Measurements from ENCODE around the gene C10orf67.

C10orf67 gene

GRCh38 chr10:23375366-23375765, 30.8 kb upstream of the C10orf67 start:
- Histone ChIP-seq H3K27me3 (ENCODE audit: insufficient read depth, poor library complexity, severe bottlenecking) (no peaks in the 10 kb centered on the region), H3K27ac (ENCODE audit: poor library complexity, severe bottlenecking) (peak overlapping the region; percentile 48), H3K4me3 (ENCODE audit: severe bottlenecking) (no peak overlapping the region), H3K4me1 (ENCODE audit: insufficient read depth, poor library complexity, severe bottlenecking) (peaks cover 26% of the 10 kb centered on the region), H3K36me3 (ENCODE audit: low read depth) (no peaks in the 10 kb centered on the region), H3K9me3 (ENCODE audit: severe bottlenecking) (peaks cover 5% of the 10 kb centered on the region)
- ATAC-seq (ENCODE audit: low read depth) (peak; percentile 33; the same call in 2 of the 3 replicates), DNase-seq (ENCODE audit: low spot score) (no peak)
- no peak for TF ChIP-seq CTCF (IDR thresholded peaks at IDR 0.05; ENCODE audit: poor library complexity, severe bottlenecking)

GRCh38 chr10:23373156-23373555, 28.6 kb upstream of the C10orf67 start:
- peak; percentile 85 for ATAC-seq (ENCODE audit: low read depth)
- no peaks in the 10 kb centered on the region for H3K27me3 ChIP-seq (ENCODE audit: insufficient read depth, poor library complexity, severe bottlenecking)
- no peak for DNase-seq (ENCODE audit: low spot score)
- peak overlapping the region; percentile 48 for H3K27ac ChIP-seq (ENCODE audit: poor library complexity, severe bottlenecking)
- H3K36me3 ChIP-seq (ENCODE audit: low read depth) = no peaks in the 10 kb centered on the region
- H3K4me1 ChIP-seq (ENCODE audit: insufficient read depth, poor library complexity, severe bottlenecking) = peaks cover 32% of the 10 kb centered on the region
- H3K4me3 ChIP-seq (ENCODE audit: severe bottlenecking) = no peak overlapping the region
- no peak for TF ChIP-seq CTCF (IDR thresholded peaks at IDR 0.05; ENCODE audit: poor library complexity, severe bottlenecking)
- H3K9me3 ChIP-seq (ENCODE audit: severe bottlenecking) = peaks cover 5% of the 10 kb centered on the region

- H3K27ac ChIP-seq (ENCODE audit: poor library complexity, severe bottlenecking) = no peak overlapping the region
- H3K27me3 ChIP-seq (ENCODE audit: insufficient read depth, poor library complexity, severe bottlenecking) = no peaks in the 10 kb centered on the region
- H3K4me3 ChIP-seq (ENCODE audit: severe bottlenecking) = no peak overlapping the region
- no peaks in the 10 kb centered on the region for H3K36me3 ChIP-seq (ENCODE audit: low read depth)
- peaks cover 5% of the 10 kb centered on the region for H3K9me3 ChIP-seq (ENCODE audit: severe bottlenecking)
- peaks cover 30% of the 10 kb centered on the region for H3K4me1 ChIP-seq (ENCODE audit: insufficient read depth, poor library complexity, severe bottlenecking)
- TF ChIP-seq CTCF (IDR thresholded peaks at IDR 0.05; ENCODE audit: poor library complexity, severe bottlenecking) = no peak
- ATAC-seq (ENCODE audit: low read depth) (no peak), DNase-seq (ENCODE audit: low spot score) (no peak)
Observed at GRCh38 chr10:23371073-23371472, 26.5 kb upstream of the C10orf67 start.

GRCh38 chr10:23370106-23370505, 25.5 kb upstream of the C10orf67 start:
- TF ChIP-seq CTCF (IDR thresholded peaks at IDR 0.05; ENCODE audit: poor library complexity, severe bottlenecking) = no peak
- no peak overlapping the region for H3K4me3 ChIP-seq (ENCODE audit: severe bottlenecking)
- peak; percentile 39; the same call in 2 of the 3 replicates for ATAC-seq (ENCODE audit: low read depth)
- peaks cover 28% of the 10 kb centered on the region for H3K4me1 ChIP-seq (ENCODE audit: insufficient read depth, poor library complexity, severe bottlenecking)
- H3K27ac ChIP-seq (ENCODE audit: poor library complexity, severe bottlenecking) = peak overlapping the region; percentile 28
- DNase-seq (ENCODE audit: low spot score) = no peak
- H3K27me3 ChIP-seq (ENCODE audit: insufficient read depth, poor library complexity, severe bottlenecking) = no peaks in the 10 kb centered on the region
- no peaks in the 10 kb centered on the region for H3K36me3 ChIP-seq (ENCODE audit: low read depth)
- H3K9me3 ChIP-seq (ENCODE audit: severe bottlenecking) = peaks cover 5% of the 10 kb centered on the region

GRCh38 chr10:23368816-23369640, 24.4 kb upstream of the C10orf67 start:
- peaks cover 5% of the 10 kb centered on the region for H3K9me3 ChIP-seq (ENCODE audit: severe bottlenecking)
- no peak for TF ChIP-seq CTCF (IDR thresholded peaks at IDR 0.05; ENCODE audit: poor library complexity, severe bottlenecking)
- H3K27ac ChIP-seq (ENCODE audit: poor library complexity, severe bottlenecking) = peak overlapping the region; percentile 28
- ATAC-seq (ENCODE audit: low read depth) (no peak), DNase-seq (ENCODE audit: low spot score) (no peak)
- no peak overlapping the region for H3K4me3 ChIP-seq (ENCODE audit: severe bottlenecking)
- H3K27me3 ChIP-seq (ENCODE audit: insufficient read depth, poor library complexity, severe bottlenecking) = no peaks in the 10 kb centered on the region
- H3K36me3 ChIP-seq (ENCODE audit: low read depth) = no peaks in the 10 kb centered on the region
- peaks cover 31% of the 10 kb centered on the region for H3K4me1 ChIP-seq (ENCODE audit: insufficient read depth, poor library complexity, severe bottlenecking)

Data from RWPE2 (cell line).